GM18505 (cell line): ENCODE data around the gene SELENOM.
"Not testable (repeated sequence)": the region's sequence is repeated elsewhere in the genome, so short reads cannot be mapped to it uniquely, and the experiment has no call there.

Source experiments
- ATAC-seq: cut with Tn5 transposase; IDR thresholded peaks from one replicate; pipeline ENCODE4 v1.9.1; 2021; ENCODE audit not compliant: unreplicated experiment
- POLR2A ChIP-seq: IDR thresholded peaks from 4 replicates; pipeline ENCODE4 v1.6.1; 2011; ENCODE audit warnings: borderline replicate concordance; ENCODE audit not compliant: insufficient read depth, insufficient read length; ENCODE audit errors: extremely low read depth

SELENOM gene

DNA sequence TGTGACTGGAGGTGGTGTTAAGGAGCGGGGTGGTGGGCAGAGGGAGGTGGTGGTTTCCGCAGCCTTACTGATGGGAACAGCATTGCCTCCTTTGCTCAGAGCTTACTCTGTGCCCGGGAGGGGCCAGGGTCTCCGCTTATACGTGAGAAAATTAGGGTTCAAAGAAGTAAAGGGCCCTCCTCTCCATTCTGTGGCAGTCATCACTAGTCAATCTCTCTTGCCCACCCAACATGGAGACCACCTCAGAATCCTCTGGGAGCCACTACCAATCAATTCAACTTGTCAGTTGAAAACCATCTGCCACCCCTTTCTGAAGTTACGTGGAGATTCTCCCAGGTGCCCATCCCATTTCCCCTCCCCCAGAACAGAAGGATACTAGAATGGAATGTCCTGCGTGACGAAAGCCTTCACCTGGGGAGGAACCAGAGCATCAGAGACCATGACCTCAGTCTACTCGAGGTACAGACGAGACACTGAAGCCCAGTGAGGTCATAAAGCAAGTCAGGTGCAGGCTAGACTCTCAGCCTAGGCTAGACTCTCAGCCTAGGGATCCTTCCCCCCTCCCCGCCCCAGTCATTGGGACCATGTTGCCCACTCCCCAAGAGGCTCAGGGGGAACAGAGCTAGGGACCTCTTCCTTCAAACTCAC, 2.0 kb downstream of the SELENOM start:
- ATAC-seq, result no peak
- TF ChIP-seq POLR2A, result no peak

DNA sequence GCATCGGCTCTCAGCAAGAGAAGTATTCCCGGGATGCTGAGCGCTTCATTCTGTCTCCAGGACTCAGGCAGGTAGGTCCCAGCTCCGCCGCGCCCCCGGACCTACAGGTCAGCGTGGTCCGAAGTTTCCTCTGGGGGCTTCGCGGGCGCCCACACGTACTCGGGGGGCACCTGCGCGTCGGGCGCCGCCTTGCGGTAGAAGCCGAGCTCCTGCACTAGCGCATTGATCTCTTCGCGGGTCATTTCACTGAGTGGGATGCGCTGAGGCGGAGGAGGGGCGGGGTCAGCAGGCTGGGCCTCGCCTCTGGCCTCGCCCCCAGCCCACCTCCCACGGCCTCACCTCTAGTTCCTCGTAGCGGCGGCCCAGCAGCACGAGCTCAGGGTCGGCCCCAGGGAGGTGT, 2.5 kb downstream of the SELENOM start:
- no peak for ATAC-seq
- TF ChIP-seq POLR2A, result no peak

DNA sequence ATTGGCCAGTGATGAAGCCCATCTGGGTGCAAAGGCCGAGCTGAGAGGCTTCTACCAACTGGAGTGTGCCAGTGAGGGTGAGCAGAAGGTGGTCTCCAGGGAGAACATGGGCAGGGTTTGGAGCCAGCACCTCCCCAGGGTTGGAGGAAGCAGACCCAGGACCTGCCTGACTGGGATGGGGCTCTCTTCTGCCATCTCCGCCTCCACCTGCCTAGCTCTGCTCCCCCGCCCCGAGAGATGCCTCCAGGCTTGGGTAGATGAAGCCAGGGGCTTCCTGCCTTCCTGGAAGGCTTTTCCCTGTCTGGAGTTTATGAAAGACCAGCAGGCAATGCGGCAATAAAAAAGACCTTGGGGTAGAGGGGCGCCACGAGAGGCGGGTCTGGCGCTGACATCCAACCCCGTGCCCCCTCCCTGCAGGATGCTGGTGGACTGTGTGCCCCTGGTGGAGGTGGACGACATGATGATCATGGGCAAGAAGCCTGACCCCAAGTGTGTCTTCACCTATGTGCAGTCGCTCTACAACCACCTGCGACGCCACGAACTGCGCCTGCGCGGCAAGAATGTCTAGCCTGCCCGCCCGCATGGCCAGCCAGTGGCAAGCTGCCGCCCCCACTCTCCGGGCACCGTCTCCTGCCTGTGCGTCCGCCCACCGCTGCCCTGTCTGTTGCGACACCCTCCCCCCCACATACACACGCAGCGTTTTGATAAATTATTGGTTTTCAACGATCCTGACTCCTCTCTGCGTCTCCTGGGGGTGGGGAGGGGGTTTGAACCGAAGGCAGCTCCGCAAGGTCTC, 3.3 kb downstream of the SELENOM start:
- ATAC-seq, result no peak
- no peak for TF ChIP-seq POLR2A

DNA sequence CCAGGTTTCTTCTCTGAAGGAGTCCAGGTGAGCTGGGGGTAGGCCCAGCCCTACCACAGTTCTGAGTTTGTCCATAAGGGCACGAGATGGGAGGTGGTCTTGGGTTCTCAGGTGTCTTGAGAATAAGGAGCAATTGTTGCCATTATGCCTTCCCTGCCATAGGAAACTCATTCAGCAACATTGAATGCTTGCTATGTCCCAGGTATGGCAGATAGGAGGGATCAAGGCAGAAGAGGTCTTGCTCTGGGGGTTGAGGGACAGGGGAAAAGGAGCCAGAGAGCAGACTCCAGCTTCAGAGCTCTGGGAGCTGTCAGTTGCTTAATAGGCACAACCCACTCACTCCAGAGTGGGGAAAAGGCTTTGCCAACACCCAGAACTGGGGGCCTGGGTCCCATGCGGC, 4.3 kb downstream of the SELENOM start:
- no peak for TF ChIP-seq POLR2A
- no peak for ATAC-seq

DNA sequence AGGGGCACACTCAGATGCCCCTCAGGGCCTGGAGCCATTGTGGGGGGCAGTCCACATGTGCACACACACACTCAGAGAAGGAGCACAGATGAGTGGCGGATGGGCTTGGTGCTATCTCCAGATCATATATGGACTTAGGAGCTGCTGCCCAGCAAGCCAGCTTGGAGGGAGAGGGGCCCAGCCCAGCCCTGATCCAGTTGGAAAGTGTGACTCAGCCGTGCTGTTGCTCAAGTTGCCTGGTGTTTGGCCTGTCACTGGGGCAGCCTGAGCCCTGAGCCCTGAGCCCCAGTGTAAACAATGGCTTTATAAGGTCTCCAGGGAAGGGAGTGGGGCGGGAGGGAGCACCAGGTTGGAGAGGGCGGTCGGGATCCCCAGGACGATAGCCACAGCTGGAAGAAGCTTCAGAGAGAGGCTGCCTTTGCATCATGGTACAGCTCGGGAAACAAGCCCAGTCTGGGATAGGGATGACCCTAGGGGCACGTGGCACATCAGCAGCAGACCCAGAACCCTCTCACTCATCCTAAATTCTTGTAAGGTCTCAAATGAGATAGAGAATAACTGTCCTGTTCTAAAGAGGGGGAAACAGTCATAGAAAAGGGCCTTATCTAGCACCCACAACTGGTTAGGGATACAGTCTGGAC, 4.8 kb downstream of the SELENOM start:
- no peak for ATAC-seq
- no peak for TF ChIP-seq POLR2A

DNA sequence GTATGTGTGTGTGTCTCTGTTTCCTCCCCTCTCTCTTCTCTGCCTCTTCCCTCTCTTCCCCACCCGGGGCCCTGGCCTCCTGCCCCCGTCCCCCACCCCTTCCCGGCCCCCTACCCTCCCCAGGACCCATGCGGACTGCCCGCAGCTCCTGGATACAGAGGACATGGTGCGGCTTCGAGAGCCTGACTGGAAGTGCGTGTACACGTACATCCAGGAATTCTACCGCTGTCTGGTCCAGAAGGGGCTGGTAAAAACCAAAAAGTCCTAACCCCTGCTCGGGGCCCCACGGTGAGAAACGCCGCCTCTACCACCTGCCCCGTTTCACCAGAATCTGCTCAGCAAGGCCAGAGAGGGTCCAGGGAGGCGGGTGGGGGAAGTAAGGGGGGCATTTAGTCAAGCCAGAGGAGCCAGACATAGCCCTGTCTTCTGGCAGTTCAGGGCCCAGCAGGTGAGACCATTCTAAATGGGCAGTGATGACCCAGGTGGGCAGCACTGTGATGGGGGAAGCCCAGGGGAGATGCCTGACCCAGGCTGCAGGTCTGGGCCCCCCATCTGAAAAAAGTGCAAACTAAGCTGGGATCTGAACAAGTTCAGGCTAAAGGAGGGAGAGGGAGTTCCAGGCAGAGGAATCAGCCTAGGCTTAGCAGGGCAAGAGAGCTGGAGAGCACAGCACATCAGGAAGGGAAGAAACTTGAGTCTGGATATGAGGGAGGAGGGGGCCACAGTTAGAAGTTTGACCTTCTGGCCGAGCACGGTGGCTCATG, 6.4 kb downstream of the SELENOM start:
- no peak for ATAC-seq
- TF ChIP-seq POLR2A, result no peak

DNA sequence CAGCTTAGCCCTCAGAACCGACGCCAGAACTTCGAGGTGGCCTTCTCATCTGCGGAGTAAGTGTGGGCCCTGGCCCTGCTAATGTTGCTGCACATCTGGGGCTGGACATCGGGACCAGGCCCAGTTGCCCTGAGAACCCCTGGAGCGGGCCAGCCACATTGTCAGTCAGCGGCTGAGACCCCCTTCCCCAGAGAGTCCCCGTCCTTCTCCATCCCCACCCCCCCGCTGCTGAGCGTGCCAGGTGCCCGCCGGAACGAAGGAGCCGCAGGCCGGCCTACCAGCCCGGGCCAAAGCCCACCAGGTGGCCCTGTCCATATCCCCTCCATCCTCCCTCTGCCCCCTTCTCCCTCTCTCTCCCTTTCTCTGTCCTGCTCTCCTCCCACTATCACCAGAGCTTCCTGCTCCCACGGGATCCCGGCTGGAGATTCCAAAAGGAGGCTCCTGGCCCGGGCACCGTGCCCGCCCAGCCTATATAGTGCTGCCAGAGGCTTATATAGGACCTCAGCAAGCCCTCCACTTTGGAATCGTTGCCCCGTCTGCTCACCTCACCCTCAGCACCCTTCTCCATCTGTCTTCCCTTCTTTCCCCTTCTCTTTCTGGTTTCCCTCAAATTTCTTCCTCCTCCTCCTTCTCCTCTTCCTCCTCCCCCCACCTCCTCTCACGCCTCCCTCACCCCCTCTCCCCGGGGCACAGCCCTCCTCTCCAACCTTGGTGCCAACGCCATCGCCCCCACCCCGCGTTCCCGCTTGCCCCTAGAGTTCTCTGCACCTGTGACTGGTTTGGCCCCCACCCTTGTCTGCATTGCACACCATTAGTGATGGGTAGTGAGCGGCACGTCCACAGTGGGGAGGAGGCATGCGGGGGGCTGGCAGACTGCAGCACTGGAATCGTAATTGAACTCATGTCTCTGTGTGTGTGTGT, 7.3 kb downstream of the SELENOM start:
- TF ChIP-seq POLR2A, result no peak
- ATAC-seq, result no peak

DNA sequence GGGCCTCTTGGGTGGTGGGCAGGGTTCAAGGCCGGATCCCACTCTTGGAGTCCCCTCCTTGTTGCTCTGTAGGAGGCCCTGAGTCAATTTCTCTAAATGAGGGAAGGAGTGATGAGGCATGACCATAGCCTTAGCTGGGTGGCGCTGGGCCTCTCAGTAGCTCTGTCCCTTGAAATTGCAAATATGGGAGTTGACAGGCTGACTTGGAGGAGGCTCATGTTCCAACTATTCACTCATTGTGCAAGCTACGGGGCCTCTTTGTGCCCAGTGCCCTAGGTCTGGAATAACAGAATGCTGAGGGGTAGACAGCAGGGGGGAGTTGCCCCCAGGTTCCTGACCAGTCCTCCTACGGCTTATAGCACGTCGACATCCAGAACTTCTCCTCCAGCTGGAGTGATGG, 8.0 kb downstream of the SELENOM start:
- TF ChIP-seq POLR2A, result no peak
- no peak for ATAC-seq

DNA sequence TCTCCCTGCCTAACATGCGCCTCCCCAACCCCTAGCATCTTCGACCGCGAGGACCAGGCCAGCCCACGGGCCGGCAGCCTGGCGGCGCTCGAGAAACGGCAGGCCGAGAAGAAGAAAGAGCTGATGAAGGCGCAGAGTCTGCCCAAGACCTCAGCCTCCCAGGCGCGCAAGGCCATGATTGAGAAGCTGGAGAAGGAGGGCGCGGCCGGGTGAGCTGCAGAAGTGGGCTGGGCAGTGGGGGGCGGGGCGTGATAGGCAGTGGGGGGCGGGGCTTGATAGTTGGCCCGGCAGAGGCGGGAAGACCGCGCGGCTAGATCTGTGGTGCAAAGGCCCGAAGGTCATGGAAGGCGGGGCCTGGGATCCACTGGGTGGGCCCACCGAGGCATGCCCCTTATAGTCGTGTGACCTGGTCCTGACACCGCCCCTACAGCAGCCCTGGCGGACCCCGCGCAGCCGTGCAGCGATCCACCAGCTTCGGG, 8.7 kb downstream of the SELENOM start:
- no peak for ATAC-seq
- TF ChIP-seq POLR2A, result no peak

DNA sequence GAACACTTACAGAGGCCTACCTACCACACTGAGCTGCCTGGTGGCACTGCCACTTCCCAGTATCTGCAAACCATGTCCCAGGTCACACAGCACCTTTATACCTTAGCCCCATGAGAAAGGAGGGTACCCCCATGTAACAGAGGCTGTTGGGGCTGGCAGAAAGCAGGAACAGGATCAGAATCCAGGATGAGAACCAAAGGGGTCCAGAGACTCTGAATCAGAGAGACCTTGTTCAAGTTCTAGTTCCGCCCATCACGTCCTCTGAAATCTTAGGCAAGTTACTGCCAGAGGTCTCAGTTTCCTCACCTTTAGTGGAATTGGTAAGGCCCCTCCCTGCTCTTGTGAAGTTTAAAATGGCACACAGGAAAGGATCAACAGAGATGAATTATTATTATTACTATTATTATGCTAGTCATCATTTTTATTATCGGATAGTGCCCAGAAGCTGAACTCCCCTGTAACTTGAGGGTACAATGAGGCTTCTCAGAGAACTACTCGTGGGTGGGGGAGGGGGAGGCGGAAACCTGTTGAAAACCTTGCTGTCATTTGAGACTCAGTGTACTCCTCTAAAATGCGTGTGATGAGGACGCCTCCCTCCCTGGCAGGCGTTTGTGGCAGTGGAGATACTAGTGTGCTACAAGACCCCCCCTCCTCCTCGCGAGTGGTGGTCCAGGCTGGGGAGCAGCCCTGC, 9.3 kb downstream of the SELENOM start:
- ATAC-seq, result no peak
- no peak for TF ChIP-seq POLR2A

DNA sequence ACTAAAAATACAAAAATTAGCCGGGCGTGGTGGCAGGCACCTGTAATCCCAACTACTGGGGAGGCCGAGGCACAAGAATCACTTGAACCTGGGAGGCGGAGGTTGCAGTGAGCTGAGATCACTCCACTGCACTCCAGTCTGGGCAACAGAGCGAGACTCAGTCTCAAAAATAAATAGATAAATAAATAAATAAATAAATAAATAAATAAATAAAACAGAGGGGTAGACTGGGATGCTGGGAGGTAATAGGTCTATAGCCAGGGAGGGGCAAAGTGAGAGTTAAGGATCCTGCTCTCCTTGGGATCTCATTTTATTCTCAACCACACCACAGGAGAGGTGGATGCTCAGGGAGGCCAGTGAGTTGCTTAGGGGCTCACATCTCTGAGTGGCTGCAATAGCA, 9.8 kb downstream of the SELENOM start:
- ATAC-seq, result not testable (repeated sequence)
